ENCODE data around the gene LHX8.

The LHX8 gene

DNA sequence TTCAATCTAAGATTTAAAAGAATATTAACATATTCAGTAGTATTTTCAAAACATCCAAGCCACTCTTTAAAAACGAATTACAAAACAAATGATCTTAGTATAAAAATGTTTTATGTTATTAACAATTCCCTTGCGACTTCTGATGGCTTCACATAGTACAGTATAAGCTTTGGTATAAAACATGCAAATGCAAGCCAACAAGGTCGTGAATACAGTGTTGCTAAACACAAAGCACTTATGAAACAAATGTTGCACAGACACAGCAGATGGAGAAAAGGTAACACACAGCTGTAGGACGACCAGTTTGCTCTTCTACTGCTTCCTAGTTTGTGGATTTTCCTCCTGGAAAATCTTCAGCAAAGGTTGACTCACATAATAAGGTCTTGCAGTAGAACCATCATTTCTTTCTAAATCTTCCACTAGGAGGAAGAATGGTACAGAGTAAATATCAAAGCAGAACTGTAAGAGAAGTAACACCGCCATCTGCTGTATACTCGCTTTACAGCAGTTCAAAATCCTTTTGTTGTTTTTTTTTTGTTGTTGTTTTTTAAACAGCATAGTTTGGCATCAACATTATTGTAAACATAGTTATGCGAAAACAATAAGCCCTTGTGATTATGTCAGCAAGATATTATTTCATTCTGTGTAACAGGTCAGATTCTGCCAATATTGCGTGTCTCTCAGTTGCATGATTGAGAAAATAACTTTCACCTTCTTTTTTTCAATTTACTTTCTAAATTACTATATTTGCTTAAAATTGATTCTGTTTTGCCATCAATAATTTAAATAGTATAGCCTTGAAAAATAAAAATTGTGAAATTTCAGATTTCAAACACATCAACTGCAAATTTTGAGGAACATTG lies 69.5 kb downstream of the LHX8 start:
- no peak for DNase-seq (ENCODE audit: low spot score)

DNA sequence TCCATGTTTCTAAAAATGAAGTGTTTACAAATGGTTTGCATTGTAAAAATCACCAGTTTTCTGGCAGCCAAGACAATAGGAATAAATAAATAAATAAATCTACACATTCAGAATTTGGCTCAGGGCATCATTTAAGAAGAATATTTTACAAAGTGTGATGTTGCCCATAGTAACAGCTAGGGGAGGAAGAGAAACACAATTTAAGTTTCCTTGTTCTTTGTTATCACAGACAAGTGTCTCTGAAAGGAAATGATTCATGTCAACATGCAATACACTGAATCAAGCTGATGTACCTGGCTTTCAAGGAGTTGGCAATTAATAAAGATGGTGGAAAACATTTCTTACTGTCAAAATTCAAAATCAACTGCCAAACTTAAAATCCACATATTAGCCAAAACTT lies 74.7 kb downstream of the LHX8 start:
- no peak for DNase-seq (ENCODE audit: low spot score)
